MM.1S (cell line): Measurements from ENCODE around the gene ALG14.

Experiments used
- CTCF ChIP-seq: fragments of 300-600 bp; sonication (generic); IDR thresholded peaks from 2 replicates; pipeline ENCODE4 v1.5.1; 2016; ENCODE audit warnings: antibody characterized with exemption, low read length, mixed read lengths
- EZH2 ChIP-seq: fragments of 300-600 bp; sonication (generic); optimal IDR thresholded peaks from 2 replicates; pipeline ENCODE3; 2017; ENCODE audit warnings: low read depth, mild to moderate bottlenecking, antibody characterized with exemption, low read length, mixed read lengths

GRCh38 chr1:95118067-95118499 lies 45.3 kb upstream of the ALG14 start:
- TF ChIP-seq CTCF: no peak
- TF ChIP-seq EZH2: no peak
